K562 (cell line): ENCODE measurements around the gene LTO1. TPM values are rescaled to one million over a fixed set of nuclear protein-coding genes. Genes with fewer than 3 reads are reported as not detected.

ENCODE experiments used
- CTCF ChIP-seq, 3 experiments: IDR thresholded peaks in 2 of 3; conservative IDR thresholded peaks in 1 of 3; 2 replicates each; pipeline ENCODE4 v1.5.1; 2011 to 2012; ENCODE audit warnings: low read length in 3 of 3, mild to moderate bottlenecking in 3 of 3, control low read depth in 2 of 3, improper control_type of control experiment in 1 of 3, inconsistent platforms in 1 of 3, low read depth in 1 of 3, mixed read lengths in 1 of 3, moderate library complexity in 1 of 3; ENCODE audit not compliant: insufficient read depth in 2 of 3
- LARP7 ChIP-seq: fragments of 450-650 bp; IDR thresholded peaks from 2 replicates; pipeline ENCODE4 v1.6.1; 2016
- MAX ChIP-seq: sonication (generic); formaldehyde crosslinking; IDR thresholded peaks from 2 replicates; pipeline ENCODE4 v1.9.0; 2022; ENCODE audit warnings: mild to moderate bottlenecking, missing genetic modification reagents
- MGA ChIP-seq: fragments of 450-650 bp; IDR thresholded peaks from 2 replicates; pipeline ENCODE4 v1.6.1; 2016; ENCODE audit warnings: mild to moderate bottlenecking, moderate library complexity
- PTRF ChIP-seq: fragments of 450-650 bp; IDR thresholded peaks from 2 replicates; pipeline ENCODE4 v1.6.1; 2016; ENCODE audit warnings: mild to moderate bottlenecking, missing genetic modification characterization, missing compliant biosample characterization
- TAF1 ChIP-seq: IDR thresholded peaks from 2 replicates; pipeline ENCODE4 v1.6.1; 2011; ENCODE audit warnings: mild to moderate bottlenecking, low read length, moderate library complexity; ENCODE audit not compliant: insufficient read depth, control insufficient read depth, severe bottlenecking; ENCODE audit errors: extremely low read depth
- USF2 ChIP-seq: sonication (generic); formaldehyde crosslinking; IDR thresholded peaks from 2 replicates; pipeline ENCODE4 v1.5.0; 2020; ENCODE audit warnings: missing genetic modification reagents
- ZNF133 ChIP-seq: fragments of 250-450 bp; sonication (Bioruptor Pico); IDR thresholded peaks from 2 replicates; pipeline ENCODE4 v1.4.0; 2020; ENCODE audit warnings: mild to moderate bottlenecking
- ZNF197 ChIP-seq: fragments of 200-800 bp; sonication (Bioruptor generic); IDR thresholded peaks from 2 replicates; pipeline ENCODE4 v1.6.1; 2016; ENCODE audit warnings: low read depth, missing genetic modification characterization, missing compliant biosample characterization
- ZNF324 ChIP-seq: fragments of 250-450 bp; sonication (Bioruptor Pico); IDR thresholded peaks from 2 replicates; pipeline ENCODE4 v1.4.0; 2020; ENCODE audit warnings: mild to moderate bottlenecking
- polyA plus RNA-seq, 8 experiments: library from polyadenylated mRNA; depleted of rRNA in 4 of 8; stranded (reverse) in 5 of 8; unstranded in 3 of 8; fragments of >200 nt; fragmentation: Nextera tagmentation in 2 of 8; fragmentation: Illumina TruSeq in 1 of 8; extraction: Ambion mirVana in 2 of 8; extraction: Trizol in 1 of 8; gene quantifications; 2 replicates each; pipeline versions ENCODE4 v1.2.1 to v1.2.3, GENCODE V29; 2011 to 2014; ENCODE audit warnings: inconsistent platforms in 1 of 8, missing spikeins in 1 of 8
- total RNA-seq, 7 experiments: library from RNA; depleted of rRNA in 6 of 7; stranded (reverse); fragments of >200 nt in 6 of 7; fragmentation: Illumina TruSeq in 2 of 7; extraction: Trizol in 2 of 7; gene quantifications; 2 replicates each; pipeline versions ENCODE4 v1.2.1 to v1.2.3, GENCODE V29; 2011 to 2021; ENCODE audit warnings: low replicate concordance in 1 of 7

The LTO1 gene
- total and polyA plus RNA-seq, 9 of the 15 experiments (the other 6 are each of a cell fraction or from before 2014, with no cell fraction given) = 2.6 to 43.4 (median 19.1) TPM

- TF ChIP-seq MGA (peak; percentile 60; the same call in 1 of the 2 replicates), PTRF (tag) (no peak), MAX (CRISPR knock-in tag) (peak; percentile 62; the same call in 1 of the 2 replicates), LARP7 (no peak), CTCF (IDR thresholded peaks at IDR 0.05 in 2 of 3, conservative IDR thresholded peaks at IDR 0.05 in 1 of 3; ENCODE audit: insufficient read depth in 2 of 3, low read depth in 1 of 3, low read length in 3 of 3) (peak in 2 of 3 experiments; percentile 17 to 22; a peak in 3 of 6 replicates), USF2 (CRISPR knock-in tag) (peak; percentile 49), ZNF133 (CRISPR knock-in tag) (no peak), TAF1 (no peak), ZNF324 (CRISPR knock-in tag) (no peak), ZNF197 (CRISPR knock-in tag) (no peak)
Observed at GRCh38 chr11:69644071-69644961, 30.8 kb downstream of the LTO1 start (continued).
